ENCODE data around the gene CTPS1. TPM values are rescaled to one million over a fixed set of nuclear protein-coding genes. Genes with fewer than 3 reads are reported as not detected.

Gene CTPS1
- total and polyA plus RNA-seq, 2 of the 13 experiments (the other 11 are each of a cell fraction or from before 2014, with no cell fraction given), result 9.6 to 42.8 TPM

GRCh38 chr1:40977716-40978115, 1.8 kb upstream of the CTPS1 start:
- H4K20me1 ChIP-seq (ENCODE audit: insufficient read depth, low read length), result no peaks in the 10 kb centered on the region
- H3K9ac ChIP-seq (ENCODE audit: insufficient read depth, low read depth, low read length), result no peak overlapping the region
- FAIRE-seq (no peak), ATAC-seq (no peak), DNase-seq (ENCODE audit: low spot score) (no peak)
- no peak overlapping the region for H3K4me3 ChIP-seq (replicated peaks in 1 of 3; ENCODE audit: insufficient read depth in 1 of 3, low read depth in 2 of 3, low read length in 3 of 3)
- intact Hi-C loops (cut with micrococcal nuclease; ENCODE audit: unreplicated experiment) (no loop called here), in situ Hi-C loops (cut with HindIII; ENCODE audit: extremely low pct_ligation_motif_present, low pct_unique_long_range_greater_than_20kb) (no loop called here)
- no peaks in the 10 kb centered on the region; a peak in 1 of 5 replicates for H3K27me3 ChIP-seq (ENCODE audit: control insufficient read depth in 1 of 2, insufficient read depth in 2 of 2, low read length in 2 of 2)
- no peaks in the 10 kb centered on the region; a peak in 1 of 5 replicates for H3K36me3 ChIP-seq (replicated peaks in 1 of 2; ENCODE audit: control insufficient read depth in 1 of 2, insufficient read depth in 2 of 2, low read length in 2 of 2)
- H3K4me2 ChIP-seq (ENCODE audit: low read depth, low read length), result no peak overlapping the region
- H3K79me2 ChIP-seq (ENCODE audit: insufficient read depth, low read length), result peaks cover 26% of the 10 kb centered on the region
- WGBS (ENCODE audit: low lambda C conversion rate), result 100% methylated on average over 1 of the region's 1 CpG
- ChIA-PET CTCF (ENCODE audit: low intra/inter-chr PET ratio, low total read pairs) (no interaction called here), POLR2A (no interaction called here)
- no TSS peak for BruUV-seq (replicated peaks)
- H3K4me1 ChIP-seq (ENCODE audit: insufficient read depth, low read length), result peaks cover 32% of the 10 kb centered on the region
- H2AFZ ChIP-seq (ENCODE audit: low read length), result no peak overlapping the region
- H3K27ac ChIP-seq (ENCODE audit: extremely low read length, insufficient read depth, low read length), result no peak overlapping the region
- H3K9me3 ChIP-seq (ENCODE audit: low read length), result no peaks in the 10 kb centered on the region
- TF ChIP-seq TRIM24 (CRISPR knock-in tag; IDR thresholded peaks at IDR 0.05) (no peak), RARA (CRISPR knock-in tag; IDR thresholded peaks at IDR 0.05) (no peak), PITX1 (CRISPR knock-in tag; IDR thresholded peaks at IDR 0.05) (no peak), FOXJ3 (CRISPR knock-in tag; IDR thresholded peaks at IDR 0.05; ENCODE audit: borderline replicate concordance) (no peak), ZHX2 (IDR thresholded peaks at IDR 0.05; ENCODE audit: low read depth) (no peak), ZHX2 (CRISPR knock-in tag; IDR thresholded peaks at IDR 0.05; ENCODE audit: borderline replicate concordance) (no peak), MTA1 (CRISPR knock-in tag; IDR thresholded peaks at IDR 0.05; ENCODE audit: borderline replicate concordance) (no peak), TCF7L2 (IDR thresholded peaks at IDR 0.05; ENCODE audit: low read depth, low read length) (no peak), TFDP2 (CRISPR knock-in tag; IDR thresholded peaks at IDR 0.05) (no peak), KAT8 (CRISPR knock-in tag; IDR thresholded peaks at IDR 0.05) (no peak), RERE (CRISPR knock-in tag; IDR thresholded peaks at IDR 0.05; ENCODE audit: low read depth) (no peak), TFAP4 (IDR thresholded peaks at IDR 0.05; ENCODE audit: borderline replicate concordance, low read depth) (no peak)
